ENCODE results near the gene TCF3. TPM values are rescaled to one million over a fixed set of nuclear protein-coding genes. Genes with fewer than 3 reads are reported as not detected.

Gene TCF3
- polyA plus RNA-seq, 1 donor (not counting 4 experiments of a cell fraction or from before 2014, with no cell fraction given): 40.0 TPM

GRCh38 chr19:1657746-1658145 lies 5.3 kb upstream of the TCF3 start:
- H3K4me2 ChIP-seq (ENCODE audit: control insufficient read depth, extremely low read depth, insufficient read depth, low read depth, low read length): no peak overlapping the region
- H3K27me3 ChIP-seq (ENCODE audit: control insufficient read depth, extremely low read depth, insufficient read depth, low read length): peaks cover 12% of the 10 kb centered on the region
- H3K4me1 ChIP-seq (ENCODE audit: control insufficient read depth, extremely low read depth, insufficient read depth, low read length): peaks cover 6% of the 10 kb centered on the region
- no peaks in the 10 kb centered on the region for H3K9me1 ChIP-seq (ENCODE audit: control insufficient read depth, extremely low read depth, insufficient read depth, low read length)
- no peak overlapping the region for H3K27ac ChIP-seq (ENCODE audit: control insufficient read depth, insufficient read depth, low read length)
- no peaks in the 10 kb centered on the region for H4K20me1 ChIP-seq (ENCODE audit: control insufficient read depth, extremely low read depth, insufficient read depth, low read length)
- no peak overlapping the region for H2AFZ ChIP-seq (ENCODE audit: control insufficient read depth, low read length)
- H3K79me2 ChIP-seq (ENCODE audit: control insufficient read depth, insufficient read depth, low read length): no peaks in the 10 kb centered on the region
- no peak for DNase-seq (ENCODE audit: low read depth, low spot score)
- FAIRE-seq: no peak
- dilution Hi-C loops (cut with MboI; ENCODE audit: extremely low pct_ligation_motif_present, low sequenced_read_pairs): no loop called here
- H3K36me3 ChIP-seq (ENCODE audit: control insufficient read depth in 2 of 2, extremely low read depth in 1 of 2, insufficient read depth in 2 of 2, low read length in 2 of 2): no peaks in the 10 kb centered on the region
- TF ChIP-seq EZH2 (IDR thresholded peaks at IDR 0.05; ENCODE audit: low read length) (no peak), CTCF (optimal IDR thresholded peaks at IDR 0.05 in 1 of 3, IDR thresholded peaks at IDR 0.05 in 1 of 3, conservative IDR thresholded peaks at IDR 0.05 in 1 of 3; ENCODE audit: extremely low read depth in 1 of 3, insufficient read depth in 2 of 3, low read length in 3 of 3) (no peak)
- no peak overlapping the region for H3K4me3 ChIP-seq (ENCODE audit: control insufficient read depth in 2 of 3, extremely low read depth in 1 of 3, insufficient read depth in 2 of 3, low read depth in 1 of 3, low read length in 3 of 3)
- H3K9ac ChIP-seq (ENCODE audit: control insufficient read depth, extremely low read depth, insufficient read depth, low read length): no peak overlapping the region
- H3K9me3 ChIP-seq (ENCODE audit: control insufficient read depth, low read depth, low read length): no peaks in the 10 kb centered on the region

- H3K4me1 ChIP-seq (ENCODE audit: control insufficient read depth, extremely low read depth, insufficient read depth, low read length): peaks cover 6% of the 10 kb centered on the region
- H3K79me2 ChIP-seq (ENCODE audit: control insufficient read depth, insufficient read depth, low read length): no peaks in the 10 kb centered on the region
- H3K9me1 ChIP-seq (ENCODE audit: control insufficient read depth, extremely low read depth, insufficient read depth, low read length): no peaks in the 10 kb centered on the region
- dilution Hi-C loops (cut with MboI; ENCODE audit: extremely low pct_ligation_motif_present, low sequenced_read_pairs): no loop called here
- H2AFZ ChIP-seq (ENCODE audit: control insufficient read depth, low read length): no peak overlapping the region
- no peaks in the 10 kb centered on the region for H3K36me3 ChIP-seq (ENCODE audit: control insufficient read depth in 2 of 2, extremely low read depth in 1 of 2, insufficient read depth in 2 of 2, low read length in 2 of 2)
- DNase-seq (ENCODE audit: low read depth, low spot score): no peak
- no peak overlapping the region for H3K4me2 ChIP-seq (ENCODE audit: control insufficient read depth, extremely low read depth, insufficient read depth, low read depth, low read length)
- TF ChIP-seq CTCF (optimal IDR thresholded peaks at IDR 0.05 in 1 of 3, IDR thresholded peaks at IDR 0.05 in 1 of 3, conservative IDR thresholded peaks at IDR 0.05 in 1 of 3; ENCODE audit: extremely low read depth in 1 of 3, insufficient read depth in 2 of 3, low read length in 3 of 3) (no peak), EZH2 (IDR thresholded peaks at IDR 0.05; ENCODE audit: low read length) (no peak)
- FAIRE-seq: no peak
- H4K20me1 ChIP-seq (ENCODE audit: control insufficient read depth, extremely low read depth, insufficient read depth, low read length): no peaks in the 10 kb centered on the region
- peaks cover 12% of the 10 kb centered on the region for H3K27me3 ChIP-seq (ENCODE audit: control insufficient read depth, extremely low read depth, insufficient read depth, low read length)
- H3K27ac ChIP-seq (ENCODE audit: control insufficient read depth, insufficient read depth, low read length): no peak overlapping the region
- H3K9me3 ChIP-seq (ENCODE audit: control insufficient read depth, low read depth, low read length): no peaks in the 10 kb centered on the region
- H3K9ac ChIP-seq (ENCODE audit: control insufficient read depth, extremely low read depth, insufficient read depth, low read length): no peak overlapping the region
- H3K4me3 ChIP-seq (ENCODE audit: control insufficient read depth in 2 of 3, extremely low read depth in 1 of 3, insufficient read depth in 2 of 3, low read depth in 1 of 3, low read length in 3 of 3): no peak overlapping the region
Observed at GRCh38 chr19:1656988-1657536, 4.6 kb upstream of the TCF3 start.

Measured in keratinocyte (primary cell).